ENCODE data around the gene LDLRAD4. TPM values are rescaled to one million over a fixed set of nuclear protein-coding genes. Genes with fewer than 3 reads are reported as not detected.

Gene LDLRAD4
- total RNA-seq, 1 donor: 0.43 TPM

DNA sequence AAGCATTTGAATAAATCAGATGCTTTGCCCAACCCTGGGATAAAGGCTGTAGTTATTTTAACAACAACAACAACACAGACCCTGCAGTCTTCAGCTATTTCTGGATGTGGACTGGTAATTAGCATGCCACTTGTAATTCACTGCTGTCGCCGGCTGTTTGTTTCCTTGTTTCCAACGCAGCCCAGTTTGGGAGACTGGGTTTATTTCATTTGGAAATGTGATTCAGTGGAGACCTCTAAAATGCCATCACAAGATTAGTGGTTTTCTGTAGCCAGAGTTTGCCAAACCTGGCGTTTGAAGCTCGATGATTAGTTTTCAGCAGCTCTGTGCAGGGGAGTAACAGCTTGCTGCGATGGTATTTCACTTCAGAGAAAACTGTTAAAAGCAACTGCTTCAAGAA, 83.5 kb downstream of the LDLRAD4 start:
- DNase-seq (ENCODE audit: low read depth): no peak
- TF ChIP-seq, protein P1, sequence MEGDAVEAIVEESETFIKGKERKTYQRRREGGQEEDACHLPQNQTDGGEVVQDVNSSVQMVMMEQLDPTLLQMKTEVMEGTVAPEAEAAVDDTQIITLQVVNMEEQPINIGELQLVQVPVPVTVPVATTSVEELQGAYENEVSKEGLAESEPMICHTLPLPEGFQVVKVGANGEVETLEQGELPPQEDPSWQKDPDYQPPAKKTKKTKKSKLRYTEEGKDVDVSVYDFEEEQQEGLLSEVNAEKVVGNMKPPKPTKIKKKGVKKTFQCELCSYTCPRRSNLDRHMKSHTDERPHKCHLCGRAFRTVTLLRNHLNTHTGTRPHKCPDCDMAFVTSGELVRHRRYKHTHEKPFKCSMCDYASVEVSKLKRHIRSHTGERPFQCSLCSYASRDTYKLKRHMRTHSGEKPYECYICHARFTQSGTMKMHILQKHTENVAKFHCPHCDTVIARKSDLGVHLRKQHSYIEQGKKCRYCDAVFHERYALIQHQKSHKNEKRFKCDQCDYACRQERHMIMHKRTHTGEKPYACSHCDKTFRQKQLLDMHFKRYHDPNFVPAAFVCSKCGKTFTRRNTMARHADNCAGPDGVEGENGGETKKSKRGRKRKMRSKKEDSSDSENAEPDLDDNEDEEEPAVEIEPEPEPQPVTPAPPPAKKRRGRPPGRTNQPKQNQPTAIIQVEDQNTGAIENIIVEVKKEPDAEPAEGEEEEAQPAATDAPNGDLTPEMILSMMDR (IDR thresholded peaks at IDR 0.05; ENCODE audit: insufficient read depth, low read depth, low read length): no peak
- no peak overlapping the region for H3K4me3 ChIP-seq (ENCODE audit: low read depth, low read length)

DNA sequence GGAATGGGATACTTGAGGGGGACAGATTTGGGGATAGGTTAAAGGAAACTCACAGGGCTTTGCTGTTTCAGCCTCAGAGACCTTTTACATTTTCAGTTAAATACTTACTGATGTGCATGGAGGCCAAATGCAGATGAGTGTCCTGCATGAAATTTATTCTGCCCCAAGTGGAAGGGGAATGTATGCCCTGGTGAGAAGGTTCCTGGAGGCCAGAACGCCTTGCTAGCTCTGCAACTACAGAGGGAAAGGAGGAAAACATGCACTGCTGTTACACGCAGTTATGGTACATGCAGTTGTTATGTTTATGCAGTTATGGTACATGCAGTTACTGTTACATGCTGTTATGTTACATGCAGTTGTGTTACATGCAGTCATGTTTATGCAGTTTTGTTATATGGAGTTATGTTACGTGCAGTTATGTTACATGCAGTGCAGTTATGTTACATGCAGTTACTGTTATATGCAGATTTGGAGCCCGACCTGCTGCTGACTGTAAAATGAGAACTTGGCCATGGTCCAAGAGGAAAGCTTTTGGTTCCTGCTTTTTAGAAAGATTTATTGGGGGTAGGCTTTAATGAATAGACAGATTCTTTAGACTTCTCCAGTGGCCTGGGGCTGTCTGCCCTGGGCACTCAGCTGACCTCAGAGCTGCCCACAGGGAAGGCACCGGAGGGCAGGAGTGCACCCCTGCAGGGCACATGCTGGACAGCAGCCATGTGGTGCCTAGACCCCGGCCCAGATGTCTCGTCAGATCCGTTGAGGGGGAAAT, 84.1 kb downstream of the LDLRAD4 start:
- no peak for DNase-seq (ENCODE audit: low read depth)
- TF ChIP-seq, protein P1 (IDR thresholded peaks at IDR 0.05; ENCODE audit: insufficient read depth, low read depth, low read length): no peak
- no peak overlapping the region for H3K4me3 ChIP-seq (ENCODE audit: low read depth, low read length)

DNA sequence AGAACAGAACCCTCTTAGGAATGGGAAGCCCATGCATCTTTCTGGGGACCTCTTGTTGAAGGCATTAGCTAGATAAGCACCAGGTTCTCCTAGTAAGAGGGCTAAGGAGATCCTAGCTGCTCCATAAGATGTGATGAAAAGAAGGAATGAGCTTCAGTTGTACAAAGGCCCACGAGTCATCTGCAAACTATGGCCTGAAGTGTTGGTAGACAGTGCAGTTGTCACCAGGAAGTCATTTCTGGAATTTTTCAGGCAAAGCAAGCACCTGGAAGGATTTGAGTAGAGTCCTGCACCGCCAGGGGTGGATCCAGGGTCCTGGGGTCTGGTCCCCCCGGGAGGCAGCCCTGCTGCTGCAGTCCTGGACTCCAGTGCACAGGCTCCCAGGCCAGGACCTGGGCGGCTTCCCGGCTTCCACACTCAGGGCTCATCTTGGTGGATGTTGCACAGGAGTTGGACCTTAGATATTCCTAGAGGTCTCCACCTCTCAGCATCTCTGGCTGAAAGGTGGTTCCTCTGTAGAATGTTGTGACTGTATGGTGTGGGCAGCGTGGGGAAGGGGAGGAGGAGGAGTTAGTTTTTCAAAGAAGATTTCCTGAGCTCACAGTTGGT, 85.3 kb downstream of the LDLRAD4 start:
- DNase-seq (ENCODE audit: low read depth): no peak
- no peak overlapping the region for H3K4me3 ChIP-seq (ENCODE audit: low read depth, low read length)
- TF ChIP-seq, protein P1 (IDR thresholded peaks at IDR 0.05; ENCODE audit: insufficient read depth, low read depth, low read length): no peak

DNA sequence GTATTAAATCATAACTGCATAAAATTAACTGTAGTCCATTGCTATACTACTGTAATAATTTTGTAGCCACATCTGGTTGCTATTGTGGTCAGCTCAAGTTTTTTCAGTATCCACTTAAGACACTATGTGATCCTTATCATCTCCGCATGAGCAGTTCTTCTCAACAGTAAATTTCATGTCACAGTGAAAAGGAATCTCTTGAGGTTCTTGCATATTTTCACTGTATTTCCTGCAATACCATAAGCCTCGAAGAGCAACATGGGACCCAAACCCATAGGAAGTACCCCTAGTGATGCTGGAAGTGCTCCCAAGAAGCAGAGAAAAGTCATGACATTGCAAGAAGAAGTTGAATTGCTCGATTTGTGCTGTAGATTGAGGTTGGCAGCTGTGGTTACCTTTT, 86.7 kb downstream of the LDLRAD4 start:
- TF ChIP-seq, protein P1 (IDR thresholded peaks at IDR 0.05; ENCODE audit: insufficient read depth, low read depth, low read length): no peak
- no peak for DNase-seq (ENCODE audit: low read depth)
- no peak overlapping the region for H3K4me3 ChIP-seq (ENCODE audit: low read depth, low read length)

DNA sequence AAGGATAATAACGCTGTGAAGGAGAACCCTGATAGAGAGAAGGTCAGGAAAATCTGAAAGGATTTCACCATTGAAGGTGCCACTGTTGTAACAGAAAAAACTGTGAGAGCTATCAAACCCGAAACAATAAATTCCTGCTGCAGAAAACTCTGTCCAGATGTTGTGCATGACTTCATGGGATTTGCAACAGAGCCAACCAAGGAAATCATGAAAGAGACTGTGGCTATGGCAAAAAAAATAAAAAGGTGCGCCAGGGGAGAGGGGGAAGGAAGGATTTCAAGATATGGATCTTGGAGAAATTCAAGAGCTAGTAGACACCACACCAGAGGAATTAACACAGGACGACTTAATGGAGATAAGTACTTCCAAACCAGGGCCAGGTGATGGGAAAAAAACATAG, 88.0 kb downstream of the LDLRAD4 start:
- no peak overlapping the region for H3K4me3 ChIP-seq (ENCODE audit: low read depth, low read length)
- DNase-seq (ENCODE audit: low read depth): no peak
- TF ChIP-seq, protein P1 (IDR thresholded peaks at IDR 0.05; ENCODE audit: insufficient read depth, low read depth, low read length): no peak

DNA sequence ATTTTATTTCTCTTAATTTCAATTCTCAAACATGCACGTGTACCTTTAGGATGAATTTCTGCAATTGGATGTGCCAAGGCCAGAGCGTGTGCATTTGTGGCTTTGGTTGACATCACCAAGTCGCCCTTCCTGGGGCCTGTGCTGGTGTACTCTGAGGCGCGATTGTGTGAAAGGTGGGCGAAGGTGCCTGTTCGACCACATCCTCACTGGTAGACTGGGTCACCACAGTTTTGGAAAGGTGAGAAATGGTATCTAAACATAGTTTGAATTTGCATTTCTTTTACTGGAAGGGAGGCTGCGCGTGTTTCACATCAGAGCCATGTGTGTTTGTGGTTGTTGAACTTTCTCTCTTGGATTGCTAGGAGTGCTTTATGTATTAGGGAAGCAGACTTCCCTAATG, 89.8 kb downstream of the LDLRAD4 start:
- TF ChIP-seq, protein P1 (IDR thresholded peaks at IDR 0.05; ENCODE audit: insufficient read depth, low read depth, low read length): no peak
- no peak for DNase-seq (ENCODE audit: low read depth)
- no peak overlapping the region for H3K4me3 ChIP-seq (ENCODE audit: low read depth, low read length)

Measured in fibroblast of villous mesenchyme (primary cell).